Progenitor cell of endocrine pancreas (in vitro differentiated cells): Measurements from ENCODE around the gene TGFBR1. TPM values are rescaled to one million over a fixed set of nuclear protein-coding genes. Genes with fewer than 3 reads are reported as not detected.

Experiments
- DNase-seq: peaks from one replicate; pipeline ENCODE4 v3.0.0; 2021; ENCODE audit warnings: low spot score; ENCODE audit not compliant: unreplicated experiment
- H3K27ac Mint-ChIP-seq: 2 replicates; pipeline ENCODE4 v1.8.0; 2021; ENCODE audit warnings: mild to moderate bottlenecking, moderate library complexity, mixed read lengths
- H3K27me3 Mint-ChIP-seq: 2 replicates; pipeline ENCODE4 v1.8.0; 2021; ENCODE audit warnings: mixed read lengths
- H3K36me3 Mint-ChIP-seq: 2 replicates; pipeline ENCODE4 v1.8.0; 2022; ENCODE audit warnings: mixed read lengths; ENCODE audit not compliant: insufficient read depth
- H3K4me1 Mint-ChIP-seq: 2 replicates; pipeline ENCODE4 v1.8.0; 2021; ENCODE audit warnings: low read depth, mixed read lengths
- H3K4me3 Mint-ChIP-seq: 2 replicates; pipeline ENCODE4 v1.8.0; 2021; ENCODE audit warnings: low read depth, mild to moderate bottlenecking, moderate library complexity, mixed read lengths
- H3K9me3 Mint-ChIP-seq: 2 replicates; pipeline ENCODE4 v1.8.0; 2021; ENCODE audit warnings: low read depth, mixed read lengths
- CTCF ChIP-seq: fragments of 200-600 bp; sonication (generic); IDR thresholded peaks from one replicate; pipeline ENCODE4 v1.5.0; 2021; ENCODE audit warnings: antibody characterized with exemption, mild to moderate bottlenecking; ENCODE audit not compliant: unreplicated experiment
- total RNA-seq: library from RNA; stranded (reverse); gene quantifications from 2 replicates; pipeline ENCODE4 v1.2.1, GENCODE V29; 2021

TGFBR1 gene
- total RNA-seq, 1 donor from 2014 or later: 93.8 TPM

GRCh38 chr9:99072040-99072394 lies 32.9 kb upstream of the TGFBR1 start:
- no peaks in the 10 kb centered on the region for H3K27me3 Mint-ChIP-seq
- no peak overlapping the region for H3K4me3 Mint-ChIP-seq
- H3K4me1 Mint-ChIP-seq: peaks cover 6% of the 10 kb centered on the region
- no peaks in the 10 kb centered on the region for H3K9me3 Mint-ChIP-seq
- no peak overlapping the region for H3K27ac Mint-ChIP-seq
- TF ChIP-seq CTCF: no peak
- no peaks in the 10 kb centered on the region for H3K36me3 Mint-ChIP-seq
- DNase-seq: no peak

- H3K4me3 Mint-ChIP-seq: no peak overlapping the region
- H3K27ac Mint-ChIP-seq: no peak overlapping the region
- H3K36me3 Mint-ChIP-seq: no peaks in the 10 kb centered on the region
- no peak for DNase-seq
- no peak for TF ChIP-seq CTCF
- H3K4me1 Mint-ChIP-seq: peaks cover 6% of the 10 kb centered on the region
- no peaks in the 10 kb centered on the region for H3K9me3 Mint-ChIP-seq
- no peaks in the 10 kb centered on the region for H3K27me3 Mint-ChIP-seq
Observed at GRCh38 chr9:99073347-99073746, 31.6 kb upstream of the TGFBR1 start.

GRCh38 chr9:99073985-99074901 lies 30.7 kb upstream of the TGFBR1 start:
- no peaks in the 10 kb centered on the region for H3K36me3 Mint-ChIP-seq
- TF ChIP-seq CTCF: no peak
- H3K4me3 Mint-ChIP-seq: no peak overlapping the region
- no peaks in the 10 kb centered on the region for H3K9me3 Mint-ChIP-seq
- no peak for DNase-seq
- H3K27me3 Mint-ChIP-seq: peaks cover 6% of the 10 kb centered on the region
- H3K4me1 Mint-ChIP-seq: peaks cover 6% of the 10 kb centered on the region
- no peak overlapping the region for H3K27ac Mint-ChIP-seq

- no peaks in the 10 kb centered on the region for H3K9me3 Mint-ChIP-seq
- H3K4me1 Mint-ChIP-seq: peaks cover 6% of the 10 kb centered on the region
- no peak for TF ChIP-seq CTCF
- no peak for DNase-seq
- H3K27ac Mint-ChIP-seq: no peak overlapping the region
- H3K36me3 Mint-ChIP-seq: no peaks in the 10 kb centered on the region
- H3K4me3 Mint-ChIP-seq: no peak overlapping the region
- H3K27me3 Mint-ChIP-seq: peaks cover 9% of the 10 kb centered on the region
Observed at GRCh38 chr9:99074902-99075245, 30.0 kb upstream of the TGFBR1 start.

- H3K4me3 Mint-ChIP-seq: no peak overlapping the region
- H3K27me3 Mint-ChIP-seq: peaks cover 9% of the 10 kb centered on the region
- H3K4me1 Mint-ChIP-seq: peaks cover 6% of the 10 kb centered on the region
- no peak for TF ChIP-seq CTCF
- H3K9me3 Mint-ChIP-seq: no peaks in the 10 kb centered on the region
- no peak for DNase-seq
- H3K36me3 Mint-ChIP-seq: no peaks in the 10 kb centered on the region
- H3K27ac Mint-ChIP-seq: no peak overlapping the region
Observed at GRCh38 chr9:99075246-99075912, 29.5 kb upstream of the TGFBR1 start.
